CMK (cell line): ENCODE data around the gene SMIM35.

ENCODE experiments used
- DNase-seq: peaks from one replicate; pipeline ENCODE4 v3.0.0-alpha.2; 2010; ENCODE audit warnings: low read depth

The SMIM35 gene

DNA sequence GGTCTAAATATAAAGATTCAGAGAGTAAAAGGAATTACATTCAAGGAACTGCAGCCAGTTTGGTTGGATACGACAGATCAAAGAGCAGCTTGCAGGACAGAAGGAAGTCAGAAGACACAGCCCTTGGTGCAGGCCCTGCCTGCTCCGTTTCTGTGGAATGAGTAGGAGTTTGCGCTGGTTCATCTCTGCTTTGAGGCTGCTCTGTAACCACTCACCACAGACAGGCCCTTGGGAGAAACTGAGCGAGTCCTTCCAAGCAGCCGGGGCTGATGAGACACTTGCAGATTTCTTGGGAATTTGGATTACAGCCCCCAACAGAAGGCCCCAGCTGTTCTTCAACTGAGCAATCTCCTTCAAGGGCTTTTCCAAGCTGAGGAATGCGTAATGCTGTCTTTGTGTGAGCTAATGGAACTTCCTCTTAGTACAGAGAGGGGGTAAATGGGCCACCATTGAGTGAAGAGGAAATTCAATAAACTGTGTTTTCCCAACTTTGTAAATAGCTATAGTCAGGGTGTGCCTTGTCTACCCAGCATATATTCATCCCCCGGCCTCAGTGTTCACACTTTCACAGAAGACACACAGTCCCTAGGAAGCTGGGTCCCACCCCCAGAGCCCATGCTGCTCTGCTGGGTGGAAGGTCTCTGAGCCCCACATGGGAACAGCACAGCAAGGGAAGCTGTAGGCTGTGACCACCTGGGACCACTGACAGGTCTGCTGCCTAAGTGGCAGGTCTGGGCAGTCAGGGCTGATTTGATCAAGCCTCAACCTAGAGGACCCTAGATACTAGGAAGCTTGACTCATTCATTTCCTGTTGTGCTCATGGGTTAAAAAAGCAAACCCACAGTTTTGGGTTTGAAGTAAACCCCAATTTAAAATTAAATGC is 84.0 kb downstream of the SMIM35 start:
- DNase-seq = no peak

DNA sequence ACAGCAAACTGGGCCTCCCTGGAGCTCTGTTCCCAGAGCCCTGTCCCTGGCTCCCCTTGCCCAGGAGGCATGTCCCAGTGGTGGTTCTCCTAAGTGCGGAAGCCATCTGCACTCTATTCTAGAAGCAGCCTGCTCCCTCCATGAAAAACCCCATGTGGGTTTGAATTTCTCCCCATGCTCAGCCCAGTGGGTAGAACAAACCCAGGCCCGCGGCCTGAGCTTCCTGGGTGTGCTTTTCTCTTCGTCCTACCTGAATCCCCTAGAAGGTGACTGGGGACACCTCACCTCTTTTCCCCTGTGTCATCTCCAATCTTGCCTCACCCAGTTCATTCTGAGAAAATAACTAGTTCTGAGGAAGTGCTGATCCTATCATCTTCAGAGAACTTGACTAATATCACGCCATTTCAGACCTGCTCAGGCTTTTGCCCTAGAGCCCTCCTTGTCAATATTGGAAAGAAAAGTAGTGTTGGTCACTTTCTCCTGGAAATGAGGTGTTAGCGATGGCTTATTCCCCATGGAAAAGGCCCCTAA is 84.7 kb downstream of the SMIM35 start:
- DNase-seq = no peak

DNA sequence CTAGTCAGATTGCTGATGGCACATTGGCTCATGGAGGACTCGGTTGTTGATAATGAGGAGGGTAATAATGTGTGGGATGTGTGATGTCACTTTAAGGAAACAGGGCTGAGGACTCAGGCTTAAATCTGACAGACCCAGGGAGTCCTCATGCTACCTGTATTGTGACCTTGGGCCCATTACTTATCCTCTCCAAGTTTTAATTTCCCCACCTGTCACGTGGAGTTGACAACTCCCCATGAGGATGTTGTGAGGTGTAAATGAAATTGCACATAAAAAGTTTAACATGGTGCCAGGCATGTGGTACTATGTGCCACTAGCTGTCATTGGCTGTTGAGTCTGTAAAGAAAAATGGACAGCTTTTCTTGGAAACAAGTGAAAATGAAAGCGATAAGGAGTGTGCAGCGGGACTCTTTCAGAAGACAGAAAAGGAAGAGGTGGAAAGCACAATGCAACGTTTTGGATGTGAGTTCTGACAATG is 85.2 kb downstream of the SMIM35 start:
- DNase-seq = no peak

DNA sequence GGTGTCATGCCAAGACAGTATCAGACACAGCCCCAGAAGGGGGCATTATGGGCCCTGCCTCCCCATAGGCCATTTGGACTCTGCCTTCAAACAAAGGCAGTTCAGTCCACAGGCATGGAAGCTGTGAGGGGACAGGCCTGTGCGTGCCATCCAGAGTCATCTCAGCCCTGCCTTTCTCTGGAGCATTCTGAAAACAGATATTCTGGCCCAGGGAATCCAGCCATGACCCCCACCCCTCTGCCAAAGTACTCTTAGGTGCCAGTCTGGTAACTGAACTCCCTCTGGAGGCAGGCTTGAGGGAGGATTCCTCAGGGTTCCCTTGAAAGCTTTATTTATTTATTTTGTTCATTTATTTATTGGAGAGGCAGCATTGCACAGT is 85.9 kb downstream of the SMIM35 start:
- DNase-seq = no peak

DNA sequence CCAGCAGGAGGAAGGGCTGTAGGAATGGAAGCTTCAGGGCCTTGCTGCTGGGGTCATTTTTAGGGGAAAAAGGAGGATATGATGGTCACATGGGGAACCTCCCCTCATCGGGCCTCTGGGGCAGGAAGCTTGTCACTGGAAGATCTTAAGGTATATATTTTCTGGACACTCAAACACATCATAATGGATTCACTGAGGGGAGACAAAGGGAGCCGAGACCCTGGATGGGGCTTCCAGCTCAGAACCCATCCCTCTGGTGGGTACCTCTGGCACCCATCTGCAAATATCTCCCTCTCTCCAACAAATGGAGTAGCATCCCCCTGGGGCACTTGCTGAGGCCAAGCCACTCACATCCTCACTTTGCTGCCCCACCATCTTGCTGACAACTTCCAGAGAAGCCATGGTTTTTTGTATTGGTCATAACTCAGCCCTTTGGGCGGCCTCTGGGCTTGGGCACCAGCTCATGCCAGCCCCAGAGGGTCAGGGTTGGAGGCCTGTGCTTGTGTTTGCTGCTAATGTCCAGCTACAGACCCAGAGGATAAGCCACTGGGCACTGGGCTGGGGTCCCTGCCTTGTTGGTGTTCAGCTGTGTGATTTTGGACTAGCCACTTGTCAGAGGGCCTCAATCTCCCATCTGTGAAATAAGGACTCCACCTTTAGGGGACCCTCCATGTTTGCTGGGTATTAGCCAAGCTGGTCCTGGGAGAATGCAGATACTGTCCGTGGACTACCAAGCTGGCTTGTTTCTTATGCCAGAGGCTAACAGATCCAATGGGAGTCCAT is 86.5 kb downstream of the SMIM35 start:
- DNase-seq = no peak

DNA sequence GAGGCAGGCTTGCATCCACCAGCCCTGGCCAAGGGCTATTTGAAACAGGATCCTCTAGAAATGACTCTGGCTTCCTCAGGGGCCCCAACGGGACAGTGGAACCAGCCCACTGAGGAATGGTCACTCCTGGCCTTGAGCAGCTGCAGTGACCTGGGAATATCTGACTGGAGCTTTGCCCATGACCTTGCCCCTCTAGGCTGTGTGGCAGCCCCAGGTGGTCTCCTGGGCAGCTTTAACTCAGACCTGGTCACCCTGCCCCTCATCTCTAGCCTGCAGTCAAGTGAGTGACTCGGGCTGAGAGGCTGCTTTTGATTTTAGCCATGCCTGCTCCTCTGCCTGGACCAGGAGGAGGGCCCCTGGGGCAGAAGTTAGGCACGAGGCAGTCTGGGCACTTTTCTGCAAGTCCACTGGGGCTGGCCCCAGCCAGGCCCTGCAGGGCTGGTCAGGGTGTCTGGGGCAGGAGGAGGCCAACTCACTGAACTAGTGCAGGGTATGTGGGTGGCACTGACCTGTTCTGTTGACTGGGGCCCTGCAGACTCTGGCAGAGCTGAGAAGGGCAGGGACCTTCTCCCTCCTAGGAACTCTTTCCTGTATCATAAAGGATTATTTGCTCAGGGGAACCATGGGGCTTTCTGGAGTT is 87.3 kb downstream of the SMIM35 start:
- DNase-seq = no peak

DNA sequence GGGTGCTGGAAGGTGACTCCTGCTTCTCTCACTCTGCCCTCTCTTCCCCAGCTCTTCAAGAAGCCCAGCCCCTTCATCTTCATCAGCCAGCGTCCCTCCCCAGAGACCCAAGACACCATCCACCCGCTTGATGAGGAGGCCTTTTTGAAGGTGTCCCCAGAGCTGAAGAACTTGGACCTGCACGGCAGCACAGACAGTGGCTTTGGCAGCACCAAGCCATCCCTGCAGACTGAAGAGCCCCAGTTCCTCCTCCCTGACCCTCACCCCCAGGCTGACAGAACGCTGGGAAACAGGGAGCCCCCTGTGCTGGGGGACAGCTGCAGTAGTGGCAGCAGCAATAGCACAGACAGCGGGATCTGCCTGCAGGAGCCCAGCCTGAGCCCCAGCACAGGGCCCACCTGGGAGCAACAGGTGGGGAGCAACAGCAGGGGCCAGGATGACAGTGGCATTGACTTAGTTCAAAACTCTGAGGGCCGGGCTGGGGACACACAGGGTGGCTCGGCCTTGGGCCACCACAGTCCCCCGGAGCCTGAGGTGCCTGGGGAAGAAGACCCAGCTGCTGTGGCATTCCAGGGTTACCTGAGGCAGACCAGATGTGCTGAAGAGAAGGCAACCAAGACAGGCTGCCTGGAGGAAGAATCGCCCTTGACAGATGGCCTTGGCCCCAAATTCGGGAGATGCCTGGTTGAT is 88.0 kb downstream of the SMIM35 start:
- no peak for DNase-seq

DNA sequence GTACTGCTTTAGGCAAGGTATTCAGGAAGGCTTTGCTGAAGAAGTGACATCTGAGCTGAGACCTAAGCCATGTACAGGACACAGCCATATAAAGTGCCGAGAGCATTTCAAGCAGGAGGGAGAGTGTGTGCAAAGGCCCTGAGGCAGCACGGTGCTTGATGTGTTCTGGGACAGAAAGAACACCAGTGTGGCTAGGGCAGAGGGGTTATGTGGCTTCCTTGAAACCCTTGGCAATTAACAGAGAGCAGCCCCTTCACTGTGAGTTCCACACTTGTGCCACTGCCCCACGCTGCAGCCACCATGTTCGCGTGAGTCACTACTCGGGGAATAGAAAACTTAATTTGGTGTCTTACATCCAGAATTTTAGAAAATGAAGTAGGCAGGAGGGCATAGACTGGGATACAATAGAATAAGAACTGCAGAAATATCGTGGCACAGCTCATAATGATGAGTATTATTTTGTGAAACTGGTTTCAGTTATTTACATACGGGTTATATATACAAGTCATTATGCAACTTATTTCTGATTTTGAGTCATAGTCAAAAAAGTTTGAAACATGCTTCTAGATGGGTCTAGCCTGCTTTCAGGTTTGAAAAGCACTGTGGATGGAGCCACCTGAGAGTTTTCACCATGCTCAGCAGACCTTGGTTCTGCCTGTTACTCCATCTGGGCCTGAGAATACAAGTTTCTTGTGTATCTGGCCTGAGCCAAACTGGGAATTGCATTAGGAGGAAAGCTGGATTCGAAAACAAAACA is 88.8 kb downstream of the SMIM35 start:
- no peak for DNase-seq

DNA sequence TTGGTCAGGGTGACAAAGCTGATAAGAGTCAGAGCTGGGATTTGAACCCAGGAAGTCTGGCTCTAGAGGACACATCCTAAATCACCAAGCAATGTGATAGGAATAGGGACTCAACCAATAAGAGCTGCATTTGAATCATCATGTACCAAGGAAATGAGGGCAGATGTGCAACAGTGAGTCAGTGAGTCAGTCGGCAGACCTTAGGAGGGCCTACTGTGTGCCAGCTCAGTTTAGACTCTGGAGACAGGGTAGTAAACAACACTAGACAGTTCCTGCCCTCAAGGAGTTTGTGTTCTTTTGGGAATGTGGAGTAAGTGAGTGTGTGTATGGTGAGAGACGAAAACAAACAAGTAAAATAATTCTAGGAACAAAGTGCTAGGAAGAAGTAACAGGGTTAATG is 89.4 kb downstream of the SMIM35 start:
- DNase-seq = no peak

DNA sequence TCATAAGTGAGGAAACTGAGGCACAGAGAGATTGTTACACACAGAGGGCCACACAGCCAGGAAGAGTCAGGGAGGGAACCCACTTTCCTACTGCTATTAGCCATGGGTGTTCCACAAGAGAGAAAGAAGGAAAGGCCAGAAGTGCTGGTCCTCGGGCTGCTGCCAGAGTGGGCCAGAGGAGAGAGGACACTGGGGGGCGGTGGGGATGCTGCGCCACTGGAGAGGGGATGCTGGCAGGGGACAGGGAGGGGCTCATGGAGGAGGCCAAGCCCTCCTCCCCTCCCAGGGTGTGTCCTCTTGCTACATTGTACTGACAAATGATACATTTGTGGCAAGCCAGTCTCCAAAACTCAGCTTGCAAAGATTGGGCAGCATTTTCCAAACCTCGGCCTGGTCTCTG is 90.7 kb downstream of the SMIM35 start:
- no peak for DNase-seq

DNA sequence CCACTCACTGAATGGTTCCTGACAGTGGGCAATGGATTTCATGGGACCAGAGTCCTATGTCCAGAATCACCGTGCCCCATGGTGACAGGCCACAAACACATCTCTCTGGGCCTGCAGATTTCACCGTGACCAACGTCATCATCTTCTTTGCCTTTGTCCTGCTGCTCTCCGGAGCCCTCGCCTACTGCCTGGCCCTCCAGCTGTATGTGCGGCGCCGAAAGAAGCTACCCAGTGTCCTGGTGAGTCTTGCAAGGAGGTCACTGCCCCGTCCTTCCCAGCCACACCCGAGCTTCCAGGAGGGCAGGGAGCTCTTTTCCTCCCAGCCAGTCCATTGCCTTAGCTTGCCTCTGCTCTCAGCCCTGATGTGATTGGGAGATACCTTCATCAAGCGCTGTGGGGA is 91.3 kb downstream of the SMIM35 start:
- DNase-seq = no peak

DNA sequence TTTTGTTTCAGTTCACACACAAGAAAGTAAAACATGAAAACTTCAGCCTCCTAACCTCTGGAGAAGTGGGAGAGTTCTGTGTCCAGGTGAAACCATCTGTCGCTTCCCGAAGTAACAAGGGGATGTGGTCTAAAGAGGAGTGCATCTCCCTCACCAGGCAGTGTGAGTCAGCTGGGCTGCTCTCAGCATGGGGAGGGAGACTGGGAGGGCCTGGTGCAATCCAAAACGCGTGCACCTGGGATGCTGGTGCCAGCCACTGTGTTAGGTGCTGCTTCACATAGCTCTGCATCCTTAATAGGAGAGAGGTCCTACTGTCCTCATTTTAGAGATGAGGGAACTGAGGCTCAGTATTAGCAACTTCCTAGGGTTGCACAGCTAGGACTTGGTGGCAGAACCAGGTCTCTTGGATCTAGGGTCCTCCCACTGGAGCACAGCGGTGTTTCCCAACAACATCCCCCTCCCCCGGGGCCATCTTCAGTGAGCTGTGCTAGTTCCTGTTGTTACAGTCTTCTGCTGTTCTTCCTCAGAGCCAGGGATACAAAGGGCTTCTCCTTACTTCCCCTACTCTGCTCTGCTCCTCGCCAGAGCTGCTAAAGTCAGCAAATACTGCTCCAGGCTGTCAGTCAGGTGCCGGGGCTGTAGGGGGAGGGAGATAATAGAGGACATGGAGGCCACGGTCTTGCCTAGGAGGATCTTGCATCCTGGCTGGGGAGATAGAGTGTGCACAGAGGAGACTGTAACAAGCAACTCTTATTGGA is 92.6 kb downstream of the SMIM35 start:
- no peak for DNase-seq

DNA sequence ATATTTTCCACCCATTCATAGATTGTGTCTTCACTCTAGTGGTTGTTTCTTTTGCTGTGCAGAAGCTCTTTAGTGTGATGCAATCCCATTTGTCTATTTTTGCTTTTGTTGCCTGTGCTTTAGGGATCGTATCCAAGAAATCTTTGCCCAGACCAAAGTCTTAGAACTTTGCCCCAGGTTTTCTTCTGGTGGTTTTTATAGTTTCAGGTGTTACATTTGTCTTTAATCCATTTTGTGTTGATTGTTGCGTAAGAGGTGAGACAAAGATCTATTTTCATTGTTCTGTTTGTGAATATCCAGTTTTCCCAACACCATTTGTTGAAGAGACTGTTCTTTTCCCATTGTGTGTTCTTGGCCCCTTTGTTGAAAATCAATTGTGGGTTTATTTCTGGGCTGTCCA is 94.1 kb downstream of the SMIM35 start:
- DNase-seq = no peak

DNA sequence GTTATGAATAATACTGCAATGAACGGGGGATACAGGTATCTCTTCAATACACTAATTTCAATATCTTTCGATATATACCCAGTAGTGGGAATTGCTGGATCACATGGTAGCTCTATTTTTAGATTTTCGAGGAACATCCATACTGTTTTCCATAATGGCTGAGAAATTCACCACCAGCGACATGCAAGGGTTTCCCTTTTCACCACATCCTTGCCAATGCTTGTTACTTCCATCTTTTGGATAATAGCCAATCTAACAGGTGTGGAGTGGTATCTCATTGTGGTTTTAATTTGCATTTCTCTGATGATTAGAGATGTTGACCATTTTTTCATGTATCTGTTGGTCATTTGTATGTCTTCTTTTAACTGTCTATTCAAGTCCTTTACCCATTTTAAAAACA is 94.6 kb downstream of the SMIM35 start:
- DNase-seq = no peak

DNA sequence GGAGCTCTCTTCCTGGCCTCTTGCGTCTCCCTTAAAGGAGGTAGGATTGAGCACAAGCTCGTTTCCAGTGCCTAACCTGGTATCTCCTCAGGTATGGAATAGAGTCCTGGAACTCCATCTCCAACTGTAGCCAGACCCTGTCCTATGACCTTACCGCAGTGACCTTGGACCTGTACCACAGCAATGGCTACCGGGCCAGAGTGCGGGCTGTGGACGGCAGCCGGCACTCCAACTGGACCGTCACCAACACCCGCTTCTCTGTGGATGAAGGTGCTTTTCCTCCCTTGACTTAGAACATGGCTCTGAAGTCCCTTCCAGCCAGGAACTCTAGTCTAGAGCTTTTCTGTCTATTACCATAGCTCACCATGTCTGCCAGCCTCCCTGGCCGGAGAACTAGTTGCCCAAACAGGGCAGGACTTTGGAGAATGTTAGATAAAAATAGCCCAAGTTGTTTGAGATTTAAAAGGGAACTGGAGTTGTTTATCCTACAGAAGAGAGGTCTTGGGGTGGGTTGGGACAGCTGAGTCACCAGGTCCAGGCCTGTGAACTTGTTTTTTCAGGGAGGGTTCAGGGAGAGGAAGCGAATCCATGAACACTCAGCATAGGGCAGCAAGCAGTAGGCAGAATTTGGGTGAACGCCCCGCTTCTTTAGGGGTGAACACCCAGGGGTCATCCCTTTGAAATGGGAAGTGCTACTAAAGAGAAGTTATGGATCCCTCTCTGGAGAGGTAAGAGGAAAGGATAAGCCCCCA is 97.2 kb downstream of the SMIM35 start:
- no peak for DNase-seq

DNA sequence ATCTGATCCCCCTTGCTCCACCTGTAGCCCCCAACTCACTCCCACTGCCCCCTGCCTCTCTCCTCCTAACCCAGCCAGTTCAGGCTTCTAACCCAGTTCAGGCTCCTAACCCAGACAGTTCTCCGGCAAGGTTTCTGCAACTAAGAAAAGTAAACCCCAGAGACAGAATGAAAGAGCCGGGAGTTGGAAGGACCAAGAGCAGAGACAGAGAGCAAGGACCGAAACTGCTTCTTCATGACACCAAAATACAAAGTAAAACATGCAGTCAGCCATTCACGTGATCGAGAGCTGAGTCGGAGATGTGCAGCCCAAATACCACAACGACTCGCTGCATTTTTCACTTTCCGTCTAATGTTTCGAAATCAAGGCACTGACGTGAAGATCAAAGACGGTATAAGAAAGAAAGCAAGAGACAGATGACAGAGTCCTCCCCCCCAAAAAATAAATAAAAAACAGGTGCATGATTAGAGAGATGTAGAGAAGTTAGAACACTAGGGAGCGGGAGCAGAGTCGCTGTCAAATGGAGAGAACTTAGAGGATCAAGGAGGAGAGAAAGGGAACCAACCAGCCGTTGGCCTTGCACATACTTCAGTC is 99.7 kb downstream of the SMIM35 start:
- DNase-seq = no peak

DNA sequence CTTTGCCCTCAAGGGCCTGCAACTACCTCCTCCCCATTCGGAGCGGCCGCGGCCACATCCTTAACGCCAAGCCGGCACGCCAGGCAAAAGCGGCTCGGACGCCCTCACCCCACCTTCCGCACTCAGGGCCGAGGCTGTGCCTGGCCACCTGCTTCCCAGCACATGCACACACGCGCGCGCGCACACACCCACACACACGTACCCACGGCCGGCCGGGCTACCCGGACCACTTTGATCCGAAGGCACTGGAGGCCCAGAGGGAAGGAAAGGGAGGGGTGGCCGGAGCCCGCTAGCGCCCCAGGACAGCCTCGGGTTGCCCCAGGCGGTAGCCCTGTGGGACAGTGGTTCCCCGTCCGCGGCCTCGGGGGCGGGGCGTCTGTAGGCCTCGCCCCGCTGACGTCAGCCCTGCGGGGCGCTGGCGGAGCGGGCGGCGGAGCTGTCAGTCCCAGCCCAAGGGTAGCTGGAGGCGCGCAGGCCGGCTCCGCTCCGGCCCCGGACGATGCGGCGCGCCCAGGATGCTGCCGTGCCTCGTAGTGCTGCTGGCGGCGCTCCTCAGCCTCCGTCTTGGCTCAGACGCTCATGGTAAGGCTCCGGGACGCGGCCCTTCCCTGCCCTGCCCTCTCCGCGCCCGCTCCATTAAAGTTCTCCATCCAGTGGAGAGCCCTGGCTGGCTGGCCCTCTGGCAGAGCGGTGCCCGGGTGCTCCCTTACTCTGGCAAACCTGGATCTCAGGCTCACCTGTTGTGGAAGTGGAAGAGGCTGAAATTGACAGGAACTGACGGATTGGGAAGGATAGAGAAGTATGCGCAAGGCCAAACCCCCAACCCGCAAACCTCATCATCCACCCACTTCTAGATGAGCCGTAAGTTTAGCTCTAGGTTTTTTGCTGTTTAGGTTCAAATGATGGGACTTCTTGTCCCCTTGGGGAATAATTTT is 100.5 kb downstream of the SMIM35 start, which contains the start of gene IL10RA:
Gene IL10RA, plus strand, starts transcription at position 442 of the 935 bp plus-strand sequence. Its CDS starts 74 bp downstream, at position 516.
- peak; percentile 84 for DNase-seq

DNA sequence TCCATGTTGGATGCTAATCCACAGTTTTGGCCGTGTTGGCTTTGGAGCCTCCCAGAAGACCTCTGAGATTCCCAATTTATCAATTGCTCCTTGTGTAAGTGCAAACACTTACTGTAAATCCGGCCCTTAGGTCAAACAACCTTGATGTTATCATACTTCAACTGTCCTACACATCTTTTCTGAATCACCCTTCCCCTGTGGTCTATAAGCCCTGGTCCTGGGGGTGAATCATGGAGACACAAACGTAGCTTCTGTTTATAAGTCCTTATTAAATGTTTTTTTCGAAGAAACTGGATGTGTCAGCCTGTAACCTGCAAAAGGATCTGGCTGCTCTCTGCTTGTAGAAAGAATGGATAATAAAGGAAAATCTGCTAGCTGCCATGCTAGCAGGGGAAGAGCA is 102.3 kb downstream of the SMIM35 start:
- no peak for DNase-seq
